ENCODE data around the gene SEMA4B.

The SEMA4B gene

DNA sequence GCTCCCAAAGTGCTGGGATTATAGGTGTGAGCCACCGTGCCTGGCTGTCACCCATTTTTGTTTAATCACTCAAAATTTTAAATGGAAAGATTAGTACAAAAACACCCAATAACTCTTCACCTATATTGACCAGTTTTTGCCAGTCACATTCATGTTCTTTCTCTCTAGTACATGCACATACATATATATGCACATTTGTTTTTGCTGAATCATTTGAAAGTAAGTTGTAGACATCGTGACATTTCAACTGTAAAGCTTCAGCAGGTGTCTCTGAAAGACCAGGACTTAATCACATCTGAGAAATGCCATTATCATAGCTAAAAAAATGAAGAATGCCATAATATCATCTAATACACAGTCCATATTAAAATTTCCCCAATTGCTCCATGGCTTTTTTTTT lies 6.5 kb upstream of the SEMA4B start:
- peak overlapping the region; percentile 15; the same call in 1 of the 2 replicates for H3K4me2 ChIP-seq (ENCODE audit: low read length)
- H3K9me3 ChIP-seq (ENCODE audit: control insufficient read depth, insufficient read depth, low read length): no peaks in the 10 kb centered on the region
- peaks cover 55% of the 10 kb centered on the region for H3K4me1 ChIP-seq (ENCODE audit: control insufficient read depth, low read length)
- peaks cover 3% of the 10 kb centered on the region; the same call in 1 of the 2 replicates for H3F3A ChIP-seq (ENCODE audit: control insufficient read depth, insufficient read depth)
- no peaks in the 10 kb centered on the region for H3K36me3 ChIP-seq (ENCODE audit: control insufficient read depth, low read length)
- no peaks in the 10 kb centered on the region for H3K9me2 ChIP-seq (replicated peaks; ENCODE audit: control insufficient read depth, low read length)
- H3K79me2 ChIP-seq (ENCODE audit: control insufficient read depth, low read length): no peaks in the 10 kb centered on the region; the same call in 1 of the 2 replicates
- no peak overlapping the region for H3K27ac ChIP-seq (ENCODE audit: low read depth, low read length)
- H4K20me1 ChIP-seq (ENCODE audit: control insufficient read depth, insufficient read depth, low read depth, low read length): no peaks in the 10 kb centered on the region
- no peak for TF ChIP-seq EZH2phosphoT487 (IDR thresholded peaks at IDR 0.05; ENCODE audit: borderline replicate concordance, low read length)
- TF ChIP-seq, protein P1, sequence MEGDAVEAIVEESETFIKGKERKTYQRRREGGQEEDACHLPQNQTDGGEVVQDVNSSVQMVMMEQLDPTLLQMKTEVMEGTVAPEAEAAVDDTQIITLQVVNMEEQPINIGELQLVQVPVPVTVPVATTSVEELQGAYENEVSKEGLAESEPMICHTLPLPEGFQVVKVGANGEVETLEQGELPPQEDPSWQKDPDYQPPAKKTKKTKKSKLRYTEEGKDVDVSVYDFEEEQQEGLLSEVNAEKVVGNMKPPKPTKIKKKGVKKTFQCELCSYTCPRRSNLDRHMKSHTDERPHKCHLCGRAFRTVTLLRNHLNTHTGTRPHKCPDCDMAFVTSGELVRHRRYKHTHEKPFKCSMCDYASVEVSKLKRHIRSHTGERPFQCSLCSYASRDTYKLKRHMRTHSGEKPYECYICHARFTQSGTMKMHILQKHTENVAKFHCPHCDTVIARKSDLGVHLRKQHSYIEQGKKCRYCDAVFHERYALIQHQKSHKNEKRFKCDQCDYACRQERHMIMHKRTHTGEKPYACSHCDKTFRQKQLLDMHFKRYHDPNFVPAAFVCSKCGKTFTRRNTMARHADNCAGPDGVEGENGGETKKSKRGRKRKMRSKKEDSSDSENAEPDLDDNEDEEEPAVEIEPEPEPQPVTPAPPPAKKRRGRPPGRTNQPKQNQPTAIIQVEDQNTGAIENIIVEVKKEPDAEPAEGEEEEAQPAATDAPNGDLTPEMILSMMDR (IDR thresholded peaks at IDR 0.05; ENCODE audit: low read depth, low read length, poor library complexity, severe bottlenecking): no peak
- H3K27me3 ChIP-seq (ENCODE audit: control insufficient read depth, low read length): no peaks in the 10 kb centered on the region
- H3K4me3 ChIP-seq (ENCODE audit: low read length): no peak overlapping the region

DNA sequence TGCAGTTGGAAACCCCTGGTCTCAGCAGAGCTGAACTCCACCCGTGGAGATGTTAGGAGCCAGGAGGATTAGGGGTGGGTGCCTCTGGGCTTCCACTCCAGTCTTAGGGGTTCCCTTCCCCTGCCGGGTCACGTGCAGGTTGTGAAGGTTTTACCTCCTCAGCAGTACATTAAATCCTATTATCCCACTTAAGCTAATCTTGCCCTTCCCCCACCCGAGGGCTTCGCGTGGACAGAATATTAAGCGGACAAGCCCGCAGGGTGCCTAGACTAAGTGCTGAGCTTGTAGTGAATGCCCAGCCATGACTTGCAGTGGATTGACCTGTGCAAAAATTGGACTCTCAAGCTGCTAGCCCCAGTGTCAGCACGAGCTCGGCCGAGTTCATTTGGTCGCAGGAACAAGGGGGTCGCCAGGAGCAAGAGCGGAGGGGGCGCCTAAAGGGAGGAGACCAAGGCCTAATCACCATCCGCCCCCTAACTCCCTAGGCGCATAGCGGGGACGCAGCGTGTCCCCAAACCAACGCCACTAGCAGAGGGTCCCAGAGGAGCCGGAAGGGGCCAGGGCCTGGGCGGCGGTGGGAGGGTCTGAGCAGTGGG lies 498 bp upstream of the SEMA4B start:
- TF ChIP-seq EZH2phosphoT487 (IDR thresholded peaks at IDR 0.05; ENCODE audit: borderline replicate concordance, low read length): no peak
- TF ChIP-seq, protein P1 (IDR thresholded peaks at IDR 0.05; ENCODE audit: low read depth, low read length, poor library complexity, severe bottlenecking): no peak
- no peaks in the 10 kb centered on the region for H3K9me2 ChIP-seq (replicated peaks; ENCODE audit: control insufficient read depth, low read length)
- H3K27me3 ChIP-seq (ENCODE audit: control insufficient read depth, low read length): peaks cover 8% of the 10 kb centered on the region
- H4K20me1 ChIP-seq (ENCODE audit: control insufficient read depth, insufficient read depth, low read depth, low read length): 0 out of 2 replicates have a peak, but pooled peaks cover 2% of the 10 kb centered on the region
- H3K4me2 ChIP-seq (ENCODE audit: low read length): peak overlapping the region; percentile 78
- H3K79me2 ChIP-seq (ENCODE audit: control insufficient read depth, low read length): peaks cover 5% of the 10 kb centered on the region
- peaks cover 20% of the 10 kb centered on the region for H3K4me1 ChIP-seq (ENCODE audit: control insufficient read depth, low read length)
- H3K27ac ChIP-seq (ENCODE audit: low read depth, low read length): no peak overlapping the region
- H3K4me3 ChIP-seq (ENCODE audit: low read length): peak overlapping the region; percentile 82
- no peaks in the 10 kb centered on the region for H3K36me3 ChIP-seq (ENCODE audit: control insufficient read depth, low read length)
- H3F3A ChIP-seq (ENCODE audit: control insufficient read depth, insufficient read depth): no peaks in the 10 kb centered on the region
- no peaks in the 10 kb centered on the region for H3K9me3 ChIP-seq (ENCODE audit: control insufficient read depth, insufficient read depth, low read length)

DNA sequence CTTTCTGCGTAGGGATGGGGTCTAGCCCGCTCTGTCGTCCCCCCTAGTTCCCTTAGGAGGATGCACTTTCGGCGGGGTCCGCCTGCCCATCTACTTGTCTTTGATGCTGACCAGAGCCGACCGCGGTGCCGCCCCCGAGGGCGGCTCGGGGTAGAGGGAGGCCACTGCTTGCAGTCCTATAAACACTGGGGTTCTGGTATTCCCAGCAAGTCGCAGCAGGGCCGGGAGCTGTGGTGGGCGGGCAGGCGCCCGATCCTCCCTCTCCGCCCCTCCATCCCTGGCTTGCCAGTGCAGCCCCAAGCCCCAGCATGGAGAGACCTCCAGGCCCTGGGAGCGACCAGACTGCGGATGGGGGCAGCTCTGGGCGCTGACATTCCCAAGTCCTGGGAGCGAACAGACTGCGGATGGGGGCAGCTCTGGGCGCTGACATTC lies 830 bp downstream of the SEMA4B start:
- Histone ChIP-seq H3K27me3 (ENCODE audit: control insufficient read depth, low read length) (peaks cover 8% of the 10 kb centered on the region), H3K79me2 (ENCODE audit: control insufficient read depth, low read length) (peaks cover 5% of the 10 kb centered on the region), H4K20me1 (ENCODE audit: control insufficient read depth, insufficient read depth, low read depth, low read length) (0 out of 2 replicates have a peak, but pooled peaks cover 2% of the 10 kb centered on the region), H3K4me3 (ENCODE audit: low read length) (peak overlapping the region; percentile 82), H3K4me2 (ENCODE audit: low read length) (peak overlapping the region; percentile 78), H3K36me3 (ENCODE audit: control insufficient read depth, low read length) (no peaks in the 10 kb centered on the region), H3F3A (ENCODE audit: control insufficient read depth, insufficient read depth) (no peaks in the 10 kb centered on the region), H3K4me1 (ENCODE audit: control insufficient read depth, low read length) (peaks cover 20% of the 10 kb centered on the region), H3K9me3 (ENCODE audit: control insufficient read depth, insufficient read depth, low read length) (no peaks in the 10 kb centered on the region), H3K9me2 (replicated peaks; ENCODE audit: control insufficient read depth, low read length) (no peaks in the 10 kb centered on the region), H3K27ac (ENCODE audit: low read depth, low read length) (no peak overlapping the region)
- TF ChIP-seq EZH2phosphoT487 (IDR thresholded peaks at IDR 0.05; ENCODE audit: borderline replicate concordance, low read length): no peak
- TF ChIP-seq, protein P1 (IDR thresholded peaks at IDR 0.05; ENCODE audit: low read depth, low read length, poor library complexity, severe bottlenecking): no peak
